GM18505 (cell line): ENCODE data around the gene ABCG1.

Experiments used
- ATAC-seq: cut with Tn5 transposase; IDR thresholded peaks from one replicate; pipeline ENCODE4 v1.9.1; 2021; ENCODE audit not compliant: unreplicated experiment
- POLR2A ChIP-seq: IDR thresholded peaks from 4 replicates; pipeline ENCODE4 v1.6.1; 2011; ENCODE audit warnings: borderline replicate concordance; ENCODE audit not compliant: insufficient read depth, insufficient read length; ENCODE audit errors: extremely low read depth

Gene ABCG1

DNA sequence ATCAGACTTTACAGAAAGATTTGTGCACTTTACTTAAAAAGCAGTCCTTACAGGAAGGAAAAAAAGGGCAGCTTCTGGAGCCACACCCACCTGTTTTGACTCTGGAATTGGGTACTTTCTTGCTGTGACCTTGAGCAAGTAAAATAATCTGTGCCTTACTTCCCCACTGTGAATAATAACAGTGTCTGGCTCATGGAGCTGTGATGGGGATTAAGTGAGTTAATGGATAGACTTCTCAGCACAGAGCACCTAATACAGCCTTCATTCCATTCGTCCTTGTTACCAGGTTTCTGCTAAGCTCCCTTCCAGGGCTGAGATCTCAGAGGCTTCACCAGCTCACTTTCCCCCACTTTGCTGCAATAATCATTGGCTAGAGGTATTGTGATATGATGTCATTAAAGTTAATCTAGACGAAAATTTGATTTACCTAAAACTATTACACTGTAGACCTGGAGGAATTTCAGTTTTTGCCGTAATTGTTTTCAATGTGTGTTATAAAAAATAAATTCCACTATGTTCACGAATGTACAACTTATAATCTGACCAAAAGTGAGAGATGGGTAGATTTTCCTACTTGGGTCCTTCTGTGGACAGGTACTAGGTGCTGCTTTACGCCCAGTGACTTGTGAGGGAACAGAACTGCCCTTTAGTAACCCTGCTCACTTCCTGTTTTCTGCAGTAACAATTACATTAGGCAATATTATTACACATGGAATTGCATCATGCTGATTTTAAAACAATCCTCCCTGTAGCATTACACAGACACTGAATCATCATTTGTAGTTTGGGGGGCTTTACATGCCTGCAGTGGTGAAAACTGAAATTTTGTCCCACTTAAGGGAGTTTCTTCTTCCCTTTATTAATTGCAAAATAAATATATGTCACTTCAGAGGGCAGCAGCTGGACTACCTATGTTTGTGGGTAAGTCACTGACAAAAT, 19.7 kb upstream of the ABCG1 start:
- ATAC-seq, result no peak
- no peak for TF ChIP-seq POLR2A

DNA sequence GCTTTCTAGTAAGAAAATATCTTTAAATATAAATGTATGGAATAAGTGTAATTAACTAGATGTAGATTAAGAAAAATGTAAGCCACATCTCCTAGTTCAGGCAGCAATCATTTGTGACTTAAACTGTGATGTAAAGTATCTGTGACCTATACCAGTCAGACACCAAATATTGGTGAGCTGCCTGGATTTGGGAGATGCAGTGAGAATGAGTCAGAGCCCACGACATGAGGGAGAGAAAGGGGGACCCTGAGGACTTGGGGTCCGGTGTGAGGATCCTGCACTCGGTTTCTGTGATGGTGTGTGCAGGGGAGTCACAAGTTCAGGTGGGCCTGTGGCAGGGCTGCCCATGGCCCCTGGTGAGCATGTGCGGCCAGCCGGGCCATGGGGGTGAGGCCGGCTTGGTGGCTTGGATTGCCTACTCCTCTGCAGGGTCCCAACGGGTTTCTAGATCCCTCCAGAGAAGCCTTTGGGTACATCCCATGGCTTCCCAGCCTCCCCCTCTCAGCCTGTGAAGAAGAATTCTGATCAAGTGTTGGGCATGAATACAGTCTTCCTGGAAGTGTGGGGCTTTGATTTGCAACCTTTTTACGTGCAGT, 19.0 kb upstream of the ABCG1 start:
- TF ChIP-seq POLR2A, result no peak
- ATAC-seq, result no peak

DNA sequence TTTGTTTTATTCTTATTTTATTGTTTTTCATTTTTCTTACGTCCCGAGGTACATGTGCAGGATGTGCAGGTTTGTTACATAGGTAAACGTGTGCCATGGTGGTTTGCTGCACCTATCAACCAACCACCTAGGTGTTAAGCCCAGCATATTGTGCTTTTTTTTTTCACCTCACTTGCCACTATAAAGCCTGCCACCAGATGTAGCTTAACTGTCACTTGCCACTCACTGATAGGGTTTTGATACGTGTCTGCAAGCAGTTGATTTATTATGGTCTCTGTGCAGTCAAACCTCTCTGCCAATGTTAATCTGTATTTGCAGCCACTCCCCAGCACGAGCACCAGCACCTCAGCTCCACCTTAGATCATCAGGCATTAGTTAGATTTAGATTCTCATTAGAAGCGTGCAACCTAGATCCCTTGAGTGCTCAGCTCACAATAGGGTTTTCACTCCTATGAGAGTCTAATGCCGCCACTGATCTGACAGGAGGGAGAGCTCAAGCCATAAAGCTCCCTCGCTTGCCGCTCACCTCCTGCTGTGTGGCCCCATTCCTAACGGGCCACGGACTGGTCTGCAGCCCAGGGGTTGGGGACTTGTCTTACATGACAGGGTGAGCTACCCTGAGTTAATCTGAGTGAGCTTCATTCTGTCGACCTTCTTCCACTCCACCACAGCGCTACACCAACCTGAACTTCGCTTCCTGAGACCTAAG, 17.9 kb upstream of the ABCG1 start:
- TF ChIP-seq POLR2A, result no peak
- no peak for ATAC-seq

DNA sequence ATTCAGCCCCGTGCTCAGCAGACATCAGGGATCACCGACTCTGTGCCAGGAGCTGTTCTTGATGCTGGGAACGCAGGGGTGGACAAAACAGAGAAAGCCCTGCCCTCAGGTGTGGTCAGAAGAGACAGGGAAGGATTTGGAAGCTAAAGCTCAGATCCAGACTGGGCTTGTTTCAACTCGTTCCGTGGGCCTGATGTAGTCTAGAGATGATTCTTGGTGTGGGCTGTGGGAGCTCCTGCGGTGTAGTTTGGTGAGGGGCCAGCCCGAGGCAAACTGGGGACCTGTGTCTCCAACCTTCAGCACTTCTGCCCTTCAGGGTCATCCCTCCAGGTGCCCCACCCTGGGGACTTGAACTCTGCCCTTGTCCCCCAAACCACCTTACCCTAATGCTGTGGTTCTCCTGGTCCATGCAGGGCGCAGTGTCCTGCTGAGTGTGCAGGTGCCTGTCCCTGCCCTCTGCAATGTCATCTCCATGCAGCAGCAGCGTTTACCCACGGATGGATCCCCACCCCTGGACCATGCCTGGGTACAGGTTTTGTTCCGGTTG, 17.3 kb upstream of the ABCG1 start:
- no peak for TF ChIP-seq POLR2A
- ATAC-seq, result no peak

DNA sequence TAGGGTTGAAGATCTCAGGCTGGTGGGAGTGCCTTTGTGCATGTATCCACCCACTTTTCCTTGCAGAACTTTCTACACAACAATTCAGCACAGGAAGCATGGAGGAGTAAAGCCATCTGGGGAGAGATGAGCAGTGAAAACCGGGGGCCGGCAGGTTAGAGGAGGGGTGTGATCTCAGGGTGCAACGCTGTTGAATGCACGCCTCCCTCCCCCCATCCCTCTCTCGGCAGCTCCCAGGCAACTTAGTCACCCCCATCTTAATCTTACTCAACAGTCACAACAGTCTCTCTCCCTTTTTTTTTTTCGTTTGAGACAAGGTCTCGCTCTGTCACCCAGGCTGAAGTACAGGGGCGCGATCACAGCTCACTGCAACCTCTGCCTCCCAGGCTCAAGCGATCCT, 16.6 kb upstream of the ABCG1 start:
- ATAC-seq, result no peak
- no peak for TF ChIP-seq POLR2A

DNA sequence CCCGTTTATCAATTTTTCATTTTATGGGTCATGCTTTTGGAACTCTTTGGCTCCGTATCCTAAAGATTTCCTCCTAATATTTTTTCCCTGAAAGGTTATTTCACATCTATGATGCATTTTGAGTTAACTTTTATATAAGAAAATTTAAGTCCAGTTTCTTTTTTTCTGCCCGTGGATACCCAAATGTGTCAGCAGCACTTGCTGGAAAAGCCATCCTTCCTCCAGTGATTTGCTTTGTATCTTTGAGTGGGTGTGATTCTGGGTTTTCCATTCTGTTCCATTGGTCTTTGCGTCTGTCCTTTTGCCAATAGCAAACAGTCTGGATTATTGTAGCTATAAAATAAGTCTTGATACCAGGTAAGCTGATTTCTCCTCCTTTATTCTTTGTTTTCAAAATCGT, 15.6 kb upstream of the ABCG1 start:
- no peak for ATAC-seq
- no peak for TF ChIP-seq POLR2A

DNA sequence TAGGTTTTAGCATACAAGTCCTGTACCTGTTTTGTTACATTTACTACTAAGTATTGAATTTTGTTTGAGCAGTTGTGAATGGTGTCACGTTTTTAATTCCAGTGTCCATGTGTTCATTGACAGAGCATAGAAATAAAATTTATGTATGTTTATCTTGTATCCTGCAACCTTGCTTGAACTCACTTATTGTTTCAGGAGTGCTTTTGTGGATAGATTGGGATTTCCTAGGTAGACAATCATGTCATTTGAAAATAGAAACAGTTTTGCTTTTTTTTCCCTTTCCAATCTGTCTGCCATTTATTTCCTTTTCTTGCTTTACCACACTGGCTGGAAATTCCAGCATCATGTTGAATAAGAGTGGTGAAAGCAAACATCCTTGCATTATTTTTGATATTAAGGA, 15.0 kb upstream of the ABCG1 start:
- no peak for ATAC-seq
- TF ChIP-seq POLR2A, result no peak

DNA sequence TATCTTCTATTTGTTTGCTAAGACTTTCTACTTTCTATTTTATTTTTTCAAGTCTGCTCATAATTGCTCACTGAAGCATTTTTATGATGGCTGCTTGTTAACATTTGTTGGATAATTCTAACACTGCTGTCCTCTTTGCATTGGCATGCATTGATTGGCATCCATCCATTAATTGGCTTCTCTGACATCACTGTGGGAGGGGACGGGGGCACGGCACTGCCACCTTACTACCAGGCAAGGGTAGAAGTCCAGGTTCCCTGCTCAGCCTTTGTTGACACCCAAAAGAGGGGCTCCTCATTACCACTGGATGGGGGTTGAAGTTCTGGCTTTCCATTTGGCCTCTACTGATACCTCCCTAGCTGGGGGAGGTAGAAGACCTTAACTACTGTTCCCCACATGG, 11.5 kb upstream of the ABCG1 start:
- ATAC-seq, result no peak
- TF ChIP-seq POLR2A, result no peak

DNA sequence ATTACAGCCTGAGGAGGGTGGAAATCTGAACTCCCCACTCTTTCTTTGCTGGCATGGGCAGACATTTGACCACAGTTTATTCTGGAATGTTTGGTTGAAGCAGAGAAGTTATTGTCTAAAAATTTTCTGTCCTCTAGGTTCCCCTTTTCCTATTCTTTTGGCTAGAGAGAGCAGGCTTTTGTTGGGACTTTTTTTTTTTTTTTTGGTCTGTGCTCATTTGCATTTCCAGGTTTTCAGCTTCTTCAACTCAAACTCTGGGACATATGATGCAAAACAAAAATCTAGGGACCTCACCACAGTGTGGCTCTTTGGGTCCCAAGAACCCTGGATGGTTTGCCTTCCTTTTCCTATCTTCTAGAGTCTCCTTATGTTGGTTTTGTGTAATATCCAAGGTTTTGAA, 10.9 kb upstream of the ABCG1 start:
- no peak for ATAC-seq
- no peak for TF ChIP-seq POLR2A

DNA sequence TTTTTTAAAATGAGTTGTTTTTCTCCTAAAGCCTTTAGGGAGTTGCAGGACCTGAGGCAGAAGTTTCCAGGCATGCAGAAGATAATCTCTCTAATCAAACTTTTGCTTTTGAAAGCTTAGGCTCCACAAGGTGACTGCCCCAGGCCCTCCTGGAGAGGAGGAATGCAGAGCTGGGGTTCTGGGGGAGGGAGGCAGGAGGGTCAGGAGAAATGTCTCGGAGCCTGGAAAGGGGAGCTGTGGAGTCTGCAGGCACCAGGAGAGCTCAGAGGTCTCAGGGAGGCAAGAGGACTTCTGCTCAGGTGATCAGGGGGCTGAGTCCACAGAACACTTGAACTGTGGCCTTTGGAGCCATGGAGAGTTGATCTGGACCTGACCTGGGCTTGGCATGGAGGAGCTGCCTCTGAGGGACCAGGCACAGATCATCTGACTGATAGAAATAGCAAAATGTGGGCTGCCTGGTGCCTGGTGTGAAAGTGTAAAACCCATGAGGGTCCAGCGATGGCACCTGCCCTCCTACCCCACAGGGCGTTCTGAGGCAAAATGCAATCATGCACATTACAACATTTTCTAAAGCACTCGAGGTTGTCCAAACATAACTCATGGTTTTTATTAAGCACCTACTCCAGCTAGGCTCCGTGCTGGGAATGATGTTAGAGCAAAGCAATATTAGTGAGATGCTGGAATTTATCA, 10.0 kb upstream of the ABCG1 start:
- no peak for TF ChIP-seq POLR2A
- no peak for ATAC-seq

DNA sequence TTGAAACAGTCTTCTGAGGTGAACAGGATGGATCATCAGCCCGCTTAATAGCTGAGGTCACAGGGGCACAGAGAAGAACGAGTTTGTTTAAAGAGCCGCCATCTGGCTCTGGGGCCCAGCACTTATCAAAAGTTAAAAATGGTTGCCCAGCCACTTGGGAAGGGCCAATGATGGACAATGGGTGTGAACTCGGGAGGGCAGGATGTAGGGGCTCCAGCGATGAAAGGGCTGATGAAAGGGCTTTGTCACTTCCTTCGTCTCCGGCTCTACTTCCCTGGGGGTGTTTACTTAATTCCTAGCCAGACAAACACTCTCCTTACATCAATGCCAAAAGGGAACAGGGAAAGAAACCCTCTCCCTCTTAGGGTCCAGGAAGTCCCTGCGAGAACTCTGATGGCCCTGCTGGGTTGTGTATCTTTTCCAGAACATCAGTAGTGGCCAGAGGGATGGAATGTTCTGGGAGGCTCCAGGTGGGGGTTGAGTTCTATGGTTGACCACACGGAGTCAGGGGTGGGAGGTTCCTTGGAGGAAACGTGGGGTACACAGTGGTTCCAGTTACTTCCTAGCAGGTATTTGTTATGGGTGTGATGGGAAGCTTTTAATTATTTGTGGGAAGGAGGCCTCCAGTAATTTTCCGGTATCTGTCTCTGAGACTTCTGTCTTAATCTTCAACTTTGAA, 9.0 kb upstream of the ABCG1 start:
- ATAC-seq, result no peak
- no peak for TF ChIP-seq POLR2A

DNA sequence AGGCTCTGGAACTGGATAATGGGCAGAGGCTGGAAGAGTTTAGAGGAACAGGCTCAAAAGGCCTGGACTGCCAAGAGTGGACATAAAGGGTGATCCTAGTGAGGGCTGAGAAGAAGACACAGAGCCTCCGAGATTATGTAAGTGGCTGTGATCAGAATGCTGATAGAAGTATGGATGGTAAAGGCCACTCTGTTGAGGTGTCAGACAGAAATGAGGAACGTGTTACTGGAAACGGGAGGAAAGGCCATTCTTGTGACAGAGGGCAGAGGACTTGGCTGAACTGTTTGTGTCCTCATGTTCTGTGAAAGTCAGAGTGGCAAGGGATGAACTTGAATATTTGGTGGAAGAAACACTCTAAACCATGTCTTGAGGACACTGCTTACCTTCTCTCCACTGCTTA, 6.7 kb upstream of the ABCG1 start:
- TF ChIP-seq POLR2A, result no peak
- no peak for ATAC-seq
